Anterior cingulate cortex (tissue), 58 donors: Measurements from ENCODE around the gene FKBP1A.
A peak's percentile ranks its signal among the peaks of the same experiment; 100 is the strongest.
"Not testable (repeated sequence)": the region's sequence is repeated elsewhere in the genome, so short reads cannot be mapped to it uniquely, and the experiment has no call there.

Experiments used
- DNase-seq, 58 donors: peaks; one replicate each; lab custom pipeline; 2025; lab: John Stamatoyannopoulos, UW

The FKBP1A gene

GRCh38 chr20:1417790-1418189 is 24.9 kb upstream of the FKBP1A start:
- DNase-seq = no peak

GRCh38 chr20:1417273-1417672 is 24.4 kb upstream of the FKBP1A start:
- DNase-seq = no peak

DNA sequence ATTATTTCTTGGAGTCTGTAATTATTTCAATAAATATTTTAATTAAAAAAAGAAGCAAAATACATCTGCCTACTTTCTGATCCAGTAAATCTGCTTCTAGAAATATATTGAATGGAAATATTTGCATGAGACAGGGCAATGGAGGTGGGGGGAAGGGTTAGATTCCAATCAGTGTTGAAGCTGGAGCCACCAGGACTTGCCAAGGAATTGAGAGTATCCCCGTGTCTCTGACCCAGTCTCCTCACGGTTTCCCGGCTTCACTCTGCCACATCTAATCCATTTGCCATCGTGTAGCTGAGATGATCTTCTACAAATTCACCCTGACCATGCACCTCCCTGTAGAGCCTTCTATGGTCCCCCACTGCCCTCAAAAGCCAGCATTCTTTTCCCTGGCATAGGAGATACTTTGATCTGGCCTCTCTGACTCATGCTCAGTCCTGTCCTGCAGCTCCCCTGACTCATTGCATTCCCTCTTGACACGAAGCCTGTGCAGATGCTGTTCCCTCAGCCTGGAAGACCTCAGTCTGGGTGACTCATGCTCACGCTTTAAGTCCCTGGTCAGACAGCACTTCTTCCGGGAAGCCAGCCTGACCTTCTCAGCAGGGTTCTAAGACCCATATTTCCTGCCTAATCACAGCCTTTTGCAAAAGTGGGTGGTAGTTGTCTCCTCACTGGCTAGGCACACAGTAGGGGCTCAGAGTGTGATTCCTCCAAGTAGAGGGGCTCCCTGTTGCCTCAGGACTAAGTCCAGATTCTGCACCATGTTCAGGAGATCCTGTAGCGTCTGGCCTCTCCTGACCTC is 23.0 kb upstream of the FKBP1A start:
- DNase-seq = no peak

DNA sequence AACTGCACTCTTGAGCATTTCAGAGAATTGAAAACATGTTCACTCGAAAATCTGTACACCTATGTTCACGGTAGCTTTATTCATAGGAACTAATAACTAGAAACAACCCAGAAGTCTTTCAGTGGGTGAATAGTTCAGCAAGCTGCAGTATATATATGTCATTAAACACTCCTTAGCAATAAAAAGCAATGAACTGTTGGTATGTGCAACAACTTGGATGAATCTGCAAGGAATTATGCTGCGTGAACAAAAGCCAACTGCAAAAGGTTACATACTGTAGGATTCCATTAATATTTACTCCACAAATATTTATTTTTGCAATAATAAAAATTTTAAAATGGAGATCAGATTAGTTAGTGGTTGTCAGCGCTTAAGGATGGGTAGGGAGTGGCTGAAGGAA is 22.1 kb upstream of the FKBP1A start:
- DNase-seq = no peak

- DNase-seq = no peak
These were observed 12.9 kb upstream of the FKBP1A start for GRCh38 chr20:1405801-1406200.

DNA sequence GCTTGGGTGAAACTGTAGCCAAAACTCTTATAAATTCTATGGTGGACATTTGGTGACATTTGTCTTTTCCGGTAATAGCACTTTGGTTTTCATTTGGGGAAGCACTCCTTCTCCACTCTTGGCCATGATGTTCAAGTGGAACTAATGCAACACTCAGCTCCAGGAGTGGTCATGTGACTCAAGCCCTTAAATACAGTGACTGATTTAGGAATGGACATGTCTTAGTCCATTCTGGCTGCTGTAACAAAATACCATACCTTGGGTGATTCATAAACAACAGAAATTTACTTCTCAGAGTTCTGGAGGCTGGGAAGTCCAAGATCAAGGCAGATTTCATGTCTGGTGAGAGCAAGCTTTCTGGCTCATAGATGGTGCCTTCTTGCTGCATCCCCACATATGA is 10.8 kb upstream of the FKBP1A start:
- no peak for DNase-seq

- DNase-seq = no peak
These were observed 9.3 kb upstream of the FKBP1A start for GRCh38 chr20:1402149-1402548.

GRCh38 chr20:1401451-1401907 is 8.6 kb upstream of the FKBP1A start:
- no peak for DNase-seq

DNA sequence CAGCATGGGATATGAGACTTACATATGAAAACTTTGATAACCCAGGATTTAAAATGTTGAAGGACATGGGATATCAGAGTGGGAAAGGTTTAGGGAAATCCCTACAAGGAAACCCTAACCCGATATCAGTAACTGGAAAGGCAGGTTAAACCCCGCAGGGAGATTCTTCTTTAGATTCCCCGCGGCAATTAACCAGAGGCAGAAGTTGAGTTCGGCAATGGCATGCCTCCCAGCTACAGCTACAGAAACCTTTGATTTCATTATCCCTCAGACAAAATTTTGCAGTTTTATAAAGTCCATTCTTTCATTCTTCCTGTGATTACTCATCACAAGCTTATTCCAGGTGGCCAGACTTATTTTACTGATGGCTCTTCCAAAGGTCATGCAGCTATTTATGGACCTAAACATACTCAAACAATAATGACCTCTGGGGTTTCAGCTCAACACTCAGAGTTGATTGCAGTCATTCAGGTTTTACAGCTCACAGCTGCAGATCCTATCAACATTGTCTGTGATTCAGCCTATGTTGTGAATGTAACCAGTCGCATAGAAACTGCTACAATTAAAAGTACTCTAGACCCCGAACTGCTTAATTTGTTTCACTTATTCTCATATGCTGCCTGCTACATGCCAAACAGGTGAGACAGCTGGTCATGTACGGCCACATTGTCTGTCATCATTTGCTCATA is 7.0 kb upstream of the FKBP1A start:
- not testable (repeated sequence) for DNase-seq

DNA sequence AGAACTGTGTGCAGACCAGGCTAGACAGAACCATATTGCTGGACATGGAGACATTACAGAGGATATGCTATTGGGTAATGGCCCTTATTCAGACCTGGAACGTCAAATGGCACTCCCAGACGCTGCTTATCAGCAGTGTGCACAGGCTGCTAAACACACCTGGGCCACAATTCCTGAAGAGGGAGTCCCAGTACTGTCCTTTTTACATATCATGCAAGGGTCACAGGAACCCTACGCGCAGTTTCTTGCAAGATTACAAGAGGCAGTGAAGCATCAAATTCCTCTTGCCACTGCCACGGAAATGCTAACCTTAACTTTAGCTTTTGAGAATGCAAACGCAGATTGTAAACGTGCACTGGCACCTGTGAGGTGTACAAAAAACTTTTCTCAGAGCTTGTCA is 5.3 kb upstream of the FKBP1A start:
- DNase-seq = not testable (repeated sequence)

- no peak for DNase-seq
These were observed 4.9 kb upstream of the FKBP1A start for GRCh38 chr20:1397710-1398109.

- DNase-seq = no peak
These were observed 3.8 kb upstream of the FKBP1A start for GRCh38 chr20:1396702-1397101.

GRCh38 chr20:1396264-1396663 is 3.4 kb upstream of the FKBP1A start:
- DNase-seq = no peak

- no peak for DNase-seq
These were observed 1.8 kb upstream of the FKBP1A start for GRCh38 chr20:1394686-1395085.

DNA sequence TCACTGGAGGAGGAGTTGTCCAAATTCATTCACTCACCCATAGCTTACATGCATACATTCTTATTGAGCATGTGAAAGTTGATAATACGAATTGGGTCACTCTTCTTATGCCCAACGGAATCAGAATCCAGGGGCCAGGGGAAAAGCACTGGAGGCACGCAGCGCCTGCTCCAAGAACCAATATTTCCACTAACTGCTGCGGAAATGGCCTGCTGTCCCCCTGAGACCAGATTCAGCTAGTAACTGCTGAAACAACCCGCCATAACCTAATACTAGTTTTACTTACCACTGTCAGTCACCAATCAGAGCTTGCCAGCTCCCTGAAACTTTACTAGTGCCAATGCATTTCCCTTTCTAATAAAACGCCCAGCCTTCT is 641 bp upstream of the FKBP1A start:
- DNase-seq = no peak

DNA sequence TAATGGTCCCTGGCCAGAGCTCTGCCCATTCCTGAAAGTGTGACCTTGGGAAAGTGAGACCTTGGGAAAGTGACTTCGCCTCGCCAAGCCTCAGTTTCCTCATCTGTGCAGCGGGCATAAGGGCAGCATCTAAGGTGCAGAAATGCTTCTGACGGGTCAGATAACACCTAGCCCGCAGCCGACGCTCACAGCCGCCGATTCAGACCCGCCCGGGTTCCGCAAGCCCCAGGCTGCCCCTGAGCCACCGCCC is 486 bp downstream of the FKBP1A start:
- no peak for DNase-seq

DNA sequence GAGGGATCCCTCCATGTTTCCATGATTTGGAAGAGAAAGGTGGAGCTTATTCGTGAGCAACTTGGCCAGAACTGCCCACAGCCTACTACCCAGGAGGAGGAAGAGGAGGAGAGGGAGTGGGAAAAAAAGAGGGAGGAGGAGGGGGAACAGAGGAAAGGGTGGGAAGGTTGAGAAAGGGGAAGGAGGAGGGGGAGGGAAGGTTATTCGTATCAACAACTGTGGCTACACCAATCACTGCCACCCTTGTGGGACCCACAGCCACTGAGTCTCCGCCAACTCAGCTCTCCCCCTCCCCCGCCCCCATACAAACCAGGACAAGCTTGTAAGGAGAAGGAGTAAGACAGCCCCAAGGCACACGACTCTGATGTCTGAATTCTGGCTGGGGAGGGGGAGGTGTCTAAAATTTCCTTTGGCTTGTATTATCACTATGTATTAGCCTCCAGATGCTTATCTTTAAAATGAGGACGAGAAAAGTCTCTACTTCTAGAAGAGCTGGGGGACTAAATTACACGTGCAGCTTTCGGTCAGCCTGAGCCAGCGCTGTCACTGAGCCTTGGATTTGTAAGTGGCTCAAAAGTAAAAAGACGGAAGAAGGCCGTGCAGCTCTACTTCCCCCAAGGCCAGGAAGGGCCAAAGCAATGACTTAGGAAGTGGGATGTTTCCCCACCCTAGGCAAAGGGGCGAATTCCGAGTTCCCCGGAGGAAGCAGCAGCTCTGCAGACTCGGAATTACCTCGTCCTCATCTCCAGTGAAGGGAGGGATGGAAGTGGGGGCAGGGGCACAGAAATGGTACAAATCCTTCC is 1.0 kb downstream of the FKBP1A start:
- no peak for DNase-seq

DNA sequence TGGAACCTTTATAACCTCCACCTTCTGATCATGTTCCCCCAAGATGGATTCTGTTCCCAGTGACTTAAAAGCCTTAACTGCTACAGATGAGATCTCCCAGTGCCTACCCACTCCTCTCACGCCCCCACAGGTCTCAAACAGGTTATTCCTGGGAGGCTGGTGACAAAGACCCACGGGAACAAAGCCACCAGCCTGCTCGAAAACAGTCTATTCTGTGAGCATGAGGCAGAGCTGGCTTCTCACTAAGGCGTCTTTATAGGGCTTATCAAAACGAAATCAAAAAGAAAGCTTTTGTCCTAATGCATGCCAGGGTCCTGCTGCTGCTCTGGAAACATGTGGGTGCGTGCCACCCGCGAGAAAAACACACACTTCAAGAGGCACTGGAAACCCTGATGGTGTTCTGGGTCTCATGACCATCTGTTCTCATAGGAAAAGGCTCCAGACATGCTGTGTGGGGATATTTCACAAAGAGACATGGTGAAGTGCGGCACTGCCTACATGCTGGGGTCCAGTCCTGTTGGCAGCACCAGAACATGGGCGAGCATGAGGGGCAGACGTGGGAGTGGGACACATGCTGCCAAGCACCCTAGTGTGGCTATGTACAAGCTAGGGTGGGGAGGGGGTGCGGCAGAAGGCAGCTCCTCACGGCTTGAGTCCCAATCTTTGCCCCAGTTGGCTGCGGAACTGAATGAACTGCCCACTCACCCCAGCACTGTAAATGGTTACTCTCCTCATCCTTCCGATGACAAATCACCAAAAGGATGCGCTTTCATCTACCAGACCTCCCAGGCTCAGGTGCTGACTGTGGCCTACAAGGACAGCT is 2.1 kb downstream of the FKBP1A start:
- peak in 1 of 58 donors; percentile 29 for DNase-seq

DNA sequence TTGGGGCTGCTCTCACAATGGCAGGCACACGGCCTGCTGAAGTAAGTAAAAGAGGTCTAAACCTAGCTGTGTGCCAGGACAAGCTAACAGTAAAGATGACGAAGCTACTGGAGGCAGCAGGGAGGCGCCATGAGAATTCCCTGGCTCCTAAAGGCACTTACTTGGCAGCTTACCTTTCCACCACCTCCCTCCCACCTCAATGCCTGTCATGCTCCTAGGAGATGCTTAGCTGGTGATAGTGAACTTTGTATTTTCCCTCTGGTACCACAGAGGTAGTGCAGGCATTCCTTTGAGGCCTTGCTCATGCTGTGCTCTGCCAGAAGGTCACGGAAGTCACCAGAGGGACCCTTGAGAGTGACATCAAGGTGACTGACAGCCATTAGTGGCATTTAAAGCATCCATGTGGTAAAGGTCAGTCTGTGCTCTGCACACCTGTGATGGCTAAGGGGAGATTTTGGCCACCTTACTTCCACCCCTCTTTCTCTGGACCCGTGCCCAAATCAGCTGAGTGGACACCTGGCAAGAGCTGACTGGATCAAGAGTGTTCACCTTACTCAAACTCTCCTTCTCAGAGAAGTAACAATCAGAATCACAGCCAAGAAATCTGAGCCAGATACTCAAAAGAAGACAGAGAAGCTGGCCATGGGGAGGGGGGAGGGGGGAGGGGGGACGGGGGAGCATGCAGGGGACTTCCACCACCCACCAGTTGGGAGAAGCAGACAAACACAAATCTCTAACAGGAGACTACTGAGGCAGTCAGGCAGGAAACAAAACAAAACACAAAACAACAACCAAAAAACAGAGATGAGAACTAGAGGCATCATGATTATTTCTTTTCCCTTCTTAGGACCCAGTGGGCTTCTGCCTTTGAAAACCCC is 2.9 kb downstream of the FKBP1A start:
- DNase-seq = peak in 1 of 58 donors; percentile 22
